ENCODE data around the gene GPD2.

Gene GPD2

GRCh38 chr2:156537141-156537540 is 101.0 kb downstream of the GPD2 start:
- no peaks in the 10 kb centered on the region for H3K79me2 ChIP-seq (ENCODE audit: insufficient read depth, low read length)
- peaks cover 7% of the 10 kb centered on the region for H3K9me3 ChIP-seq (ENCODE audit: insufficient read depth, low read length, severe bottlenecking)
- H3K4me3 ChIP-seq (ENCODE audit: low read depth in 1 of 2, low read length in 2 of 2): no peak overlapping the region
- H2AFZ ChIP-seq (ENCODE audit: low read depth, low read length): no peak overlapping the region
- TF ChIP-seq EZH2 (IDR thresholded peaks at IDR 0.05; ENCODE audit: borderline replicate concordance, low read depth, low read length, severe bottlenecking) (no peak), CTCF (IDR thresholded peaks at IDR 0.05; ENCODE audit: borderline replicate concordance, extremely low read depth, low read length, poor library complexity, severe bottlenecking) (no peak)
- DNase-seq (no peak), ATAC-seq (ENCODE audit: insufficient read depth, low read depth) (no peak)
- H3K27me3 ChIP-seq (ENCODE audit: insufficient read depth, low read length, poor library complexity): no peaks in the 10 kb centered on the region
- H3K4me1 ChIP-seq (ENCODE audit: insufficient read depth, low read length): no peaks in the 10 kb centered on the region
- no peak overlapping the region for H3K27ac ChIP-seq (ENCODE audit: low read length)
- no peak overlapping the region for H3K9ac ChIP-seq (ENCODE audit: low read depth, low read length)
- no peak overlapping the region for H3K4me2 ChIP-seq (ENCODE audit: insufficient read depth, low read length)
- H3K36me3 ChIP-seq (ENCODE audit: insufficient read depth, low read length): no peaks in the 10 kb centered on the region
- H4K20me1 ChIP-seq (ENCODE audit: insufficient read depth, low read length): no peaks in the 10 kb centered on the region

DNA sequence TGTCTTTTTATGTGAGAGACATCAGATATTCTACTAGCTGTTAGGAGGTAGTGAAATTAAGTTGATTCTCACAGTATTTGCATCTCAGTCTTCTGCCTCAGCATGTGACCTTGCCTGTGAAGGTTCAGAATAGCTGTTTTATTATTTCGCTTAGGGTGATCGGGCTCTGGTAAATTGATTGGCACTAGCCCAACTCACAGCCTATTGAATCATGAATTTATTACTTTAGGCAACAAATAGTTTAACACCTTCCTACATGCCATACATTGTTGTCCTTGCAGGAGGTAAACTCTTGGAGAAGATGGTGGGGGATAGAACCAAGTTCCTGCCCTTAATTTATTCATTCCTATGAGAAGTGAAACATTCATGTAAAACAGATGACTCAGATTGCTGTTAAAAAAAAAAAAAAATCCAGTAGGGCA is 101.9 kb downstream of the GPD2 start:
- Histone ChIP-seq H3K9ac (ENCODE audit: low read depth, low read length) (no peak overlapping the region), H2AFZ (ENCODE audit: low read depth, low read length) (no peak overlapping the region), H3K4me3 (ENCODE audit: low read depth in 1 of 2, low read length in 2 of 2) (no peak overlapping the region), H3K36me3 (ENCODE audit: insufficient read depth, low read length) (no peaks in the 10 kb centered on the region), H3K9me3 (ENCODE audit: insufficient read depth, low read length, severe bottlenecking) (peaks cover 7% of the 10 kb centered on the region), H3K4me1 (ENCODE audit: insufficient read depth, low read length) (no peaks in the 10 kb centered on the region), H3K4me2 (ENCODE audit: insufficient read depth, low read length) (no peak overlapping the region), H4K20me1 (ENCODE audit: insufficient read depth, low read length) (no peaks in the 10 kb centered on the region), H3K27ac (ENCODE audit: low read length) (no peak overlapping the region), H3K79me2 (ENCODE audit: insufficient read depth, low read length) (no peaks in the 10 kb centered on the region), H3K27me3 (ENCODE audit: insufficient read depth, low read length, poor library complexity) (no peaks in the 10 kb centered on the region)
- TF ChIP-seq EZH2 (IDR thresholded peaks at IDR 0.05; ENCODE audit: borderline replicate concordance, low read depth, low read length, severe bottlenecking): no peak
- no peak for TF ChIP-seq CTCF (IDR thresholded peaks at IDR 0.05; ENCODE audit: borderline replicate concordance, extremely low read depth, low read length, poor library complexity, severe bottlenecking)
- DNase-seq (no peak), ATAC-seq (ENCODE audit: insufficient read depth, low read depth) (no peak)

- H3K4me1 ChIP-seq (ENCODE audit: insufficient read depth, low read length): no peaks in the 10 kb centered on the region
- H3K27ac ChIP-seq (ENCODE audit: low read length): no peak overlapping the region
- no peak overlapping the region for H3K9ac ChIP-seq (ENCODE audit: low read depth, low read length)
- H3K36me3 ChIP-seq (ENCODE audit: insufficient read depth, low read length): no peaks in the 10 kb centered on the region
- no peaks in the 10 kb centered on the region for H3K79me2 ChIP-seq (ENCODE audit: insufficient read depth, low read length)
- no peak overlapping the region for H3K4me2 ChIP-seq (ENCODE audit: insufficient read depth, low read length)
- ATAC-seq (ENCODE audit: insufficient read depth, low read depth): no peak
- H3K9me3 ChIP-seq (ENCODE audit: insufficient read depth, low read length, severe bottlenecking): no peaks in the 10 kb centered on the region
- no peaks in the 10 kb centered on the region for H3K27me3 ChIP-seq (ENCODE audit: insufficient read depth, low read length, poor library complexity)
- no peak overlapping the region for H3K4me3 ChIP-seq (ENCODE audit: low read depth in 1 of 2, low read length in 2 of 2)
- TF ChIP-seq EZH2 (IDR thresholded peaks at IDR 0.05; ENCODE audit: borderline replicate concordance, low read depth, low read length, severe bottlenecking) (no peak), CTCF (IDR thresholded peaks at IDR 0.05; ENCODE audit: borderline replicate concordance, extremely low read depth, low read length, poor library complexity, severe bottlenecking) (no peak)
- H2AFZ ChIP-seq (ENCODE audit: low read depth, low read length): no peak overlapping the region
- H4K20me1 ChIP-seq (ENCODE audit: insufficient read depth, low read length): no peaks in the 10 kb centered on the region
- DNase-seq: no peak
These were observed 103.1 kb downstream of the GPD2 start for GRCh38 chr2:156539086-156539860.

Measured in DND-41 (cell line).